ENCODE results near the gene RSKR. TPM values are rescaled to one million over a fixed set of nuclear protein-coding genes. Genes with fewer than 3 reads are reported as not detected.

The RSKR gene
- total and polyA plus RNA-seq, 9 of the 15 experiments (the other 6 are each of a cell fraction or from before 2014, with no cell fraction given): 1.4 to 42.3 (median 16.2) TPM

GRCh38 chr17:28598799-28599310 is 15.1 kb downstream of the RSKR start, which contains the start of gene SPAG5 (continued):
- TF ChIP-seq ZNF184 (CRISPR knock-in tag; IDR thresholded peaks at IDR 0.05) (no peak), PTTG1 (tag; IDR thresholded peaks at IDR 0.05; ENCODE audit: low read depth) (no peak), XRCC3 (IDR thresholded peaks at IDR 0.05) (no peak), HSF4 (CRISPR knock-in tag; IDR thresholded peaks at IDR 0.05; ENCODE audit: borderline replicate concordance) (no peak), SETDB1 (IDR thresholded peaks at IDR 0.05; ENCODE audit: low read length) (no peak), ATF7 (IDR thresholded peaks at IDR 0.05) (peak; percentile 77; the same call in 1 of the 2 replicates), CEBPG (CRISPR knock-in tag; IDR thresholded peaks at IDR 0.05) (no peak), CEBPG (tag; conservative IDR thresholded peaks at IDR 0.05 in 1 of 2, IDR thresholded peaks at IDR 0.05 in 1 of 2) (no peak), TAF9B (IDR thresholded peaks at IDR 0.05; ENCODE audit: partially characterized antibody) (peak; percentile 86), ZBTB43 (CRISPR knock-in tag; IDR thresholded peaks at IDR 0.05) (no peak), FOXP1 (CRISPR knock-in tag; IDR thresholded peaks at IDR 0.05) (no peak), FOXM1 (IDR thresholded peaks at IDR 0.05; ENCODE audit: low read depth) (peak; percentile 97), FOXM1 (CRISPR knock-in tag; IDR thresholded peaks at IDR 0.05; ENCODE audit: low read depth) (no peak), L3MBTL2 (IDR thresholded peaks at IDR 0.05) (peak; percentile 57; the same call in 1 of the 2 replicates), CHCHD3 (CRISPR knock-in tag; IDR thresholded peaks at IDR 0.05) (peak; percentile 47; the same call in 1 of the 2 replicates), SP1 (CRISPR knock-in tag; IDR thresholded peaks at IDR 0.05) (peak; percentile 82), HNRNPH1 (optimal IDR thresholded peaks at IDR 0.05; ENCODE audit: low read depth, low read length) (no peak), SNAPC5 (CRISPR knock-in tag; IDR thresholded peaks at IDR 0.05) (no peak), KDM2B (CRISPR knock-in tag; IDR thresholded peaks at IDR 0.05) (no peak), HNRNPK (IDR thresholded peaks at IDR 0.05; ENCODE audit: low read depth, low read length, poor library complexity, severe bottlenecking) (no peak), HDAC6 (IDR thresholded peaks at IDR 0.05; ENCODE audit: low read depth, low read length) (no peak), RBM15 (IDR thresholded peaks at IDR 0.05; ENCODE audit: insufficient read depth, low read length) (no peak), CCAR2 (IDR thresholded peaks at IDR 0.05; ENCODE audit: low read depth, low read length) (no peak), ZNF707 (CRISPR knock-in tag; conservative IDR thresholded peaks at IDR 0.05) (no peak), ELF4 (CRISPR knock-in tag; IDR thresholded peaks at IDR 0.05) (no peak), FOXP4 (CRISPR knock-in tag; IDR thresholded peaks at IDR 0.05; ENCODE audit: borderline replicate concordance) (no peak)
- TF ChIP-seq, protein P1, sequence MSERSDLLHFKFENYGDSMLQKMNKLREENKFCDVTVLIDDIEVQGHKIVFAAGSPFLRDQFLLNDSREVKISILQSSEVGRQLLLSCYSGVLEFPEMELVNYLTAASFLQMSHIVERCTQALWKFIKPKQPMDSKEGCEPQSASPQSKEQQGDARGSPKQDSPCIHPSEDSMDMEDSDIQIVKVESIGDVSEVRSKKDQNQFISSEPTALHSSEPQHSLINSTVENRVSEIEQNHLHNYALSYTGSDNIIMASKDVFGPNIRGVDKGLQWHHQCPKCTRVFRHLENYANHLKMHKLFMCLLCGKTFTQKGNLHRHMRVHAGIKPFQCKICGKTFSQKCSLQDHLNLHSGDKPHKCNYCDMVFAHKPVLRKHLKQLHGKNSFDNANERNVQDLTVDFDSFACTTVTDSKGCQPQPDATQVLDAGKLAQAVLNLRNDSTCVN (CRISPR knock-in tag; IDR thresholded peaks at IDR 0.05): no peak

Data from K562 (cell line).